ENCODE data around the gene EPHA6.
"Not testable (repeated sequence)": the region's sequence is repeated elsewhere in the genome, so short reads cannot be mapped to it uniquely, and the experiment has no call there.

Gene EPHA6

GRCh38 chr3:97610626-97611025 lies 796.2 kb downstream of the EPHA6 start:
- Histone ChIP-seq H3K9ac (ENCODE audit: low read depth, low read length) (no peak overlapping the region), H3K4me1 (ENCODE audit: insufficient read depth, low read length) (no peaks in the 10 kb centered on the region), H3K9me3 (ENCODE audit: control insufficient read depth, insufficient read depth, low read length) (0 out of 2 replicates have a peak, but pooled peaks cover 3% of the 10 kb centered on the region), H3K36me3 (ENCODE audit: insufficient read depth, low read length) (no peaks in the 10 kb centered on the region)

GRCh38 chr3:97612632-97613031 lies 798.2 kb downstream of the EPHA6 start:
- H3K9me3 ChIP-seq (ENCODE audit: control insufficient read depth, insufficient read depth, low read length) = 0 out of 2 replicates have a peak, but pooled peaks cover 3% of the 10 kb centered on the region
- no peaks in the 10 kb centered on the region for H3K4me1 ChIP-seq (ENCODE audit: insufficient read depth, low read length)
- no peak overlapping the region for H3K9ac ChIP-seq (ENCODE audit: low read depth, low read length)
- no peaks in the 10 kb centered on the region for H3K36me3 ChIP-seq (ENCODE audit: insufficient read depth, low read length)

DNA sequence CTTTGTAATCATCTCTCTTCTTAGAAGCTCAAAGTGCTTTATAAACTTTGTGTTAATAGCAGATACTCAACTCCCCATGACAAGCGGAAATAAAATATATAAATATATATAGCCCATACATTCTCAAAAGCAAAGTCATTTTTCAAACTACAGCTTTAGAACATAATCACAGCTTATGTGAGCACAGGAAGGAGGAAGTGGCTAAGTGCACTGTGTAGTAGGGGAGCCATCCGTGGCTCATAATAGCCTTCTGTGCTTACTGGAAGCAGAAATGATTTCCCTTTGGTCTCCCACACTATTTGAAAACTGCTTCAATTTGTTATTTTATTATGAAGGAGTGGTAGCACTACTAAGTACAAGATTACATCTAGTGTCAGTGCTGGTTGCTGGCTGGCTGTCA lies 798.7 kb downstream of the EPHA6 start:
- no peaks in the 10 kb centered on the region for H3K4me1 ChIP-seq (ENCODE audit: insufficient read depth, low read length)
- no peak overlapping the region for H3K9ac ChIP-seq (ENCODE audit: low read depth, low read length)
- no peaks in the 10 kb centered on the region for H3K36me3 ChIP-seq (ENCODE audit: insufficient read depth, low read length)
- 0 out of 2 replicates have a peak, but pooled peaks cover 3% of the 10 kb centered on the region for H3K9me3 ChIP-seq (ENCODE audit: control insufficient read depth, insufficient read depth, low read length)

DNA sequence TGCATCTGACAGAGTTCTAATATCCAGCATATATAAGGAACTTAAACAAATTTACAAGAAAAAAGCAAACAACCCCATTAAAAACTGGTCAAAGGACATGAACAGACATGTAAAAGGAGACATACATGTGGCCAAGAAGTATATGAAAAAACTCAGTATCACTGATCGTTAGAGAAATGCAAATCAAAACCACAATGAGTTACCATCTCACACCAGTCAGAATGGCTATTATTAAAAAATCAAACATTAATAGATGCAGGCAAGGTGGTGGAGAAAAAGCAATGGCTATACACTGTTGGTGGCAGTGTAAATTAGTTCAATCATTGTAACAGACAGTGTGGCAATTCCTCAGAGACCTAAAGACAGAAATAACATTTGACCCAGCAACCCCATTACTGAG lies 806.1 kb downstream of the EPHA6 start:
- not testable (repeated sequence) for H3K9me3 ChIP-seq (ENCODE audit: control insufficient read depth, insufficient read depth, low read length); H3K9ac ChIP-seq (ENCODE audit: low read depth, low read length); H3K4me1 ChIP-seq (ENCODE audit: insufficient read depth, low read length); H3K36me3 ChIP-seq (ENCODE audit: insufficient read depth, low read length)

- no peaks in the 10 kb centered on the region for H3K4me1 ChIP-seq (ENCODE audit: insufficient read depth, low read length)
- H3K9ac ChIP-seq (ENCODE audit: low read depth, low read length) = no peak overlapping the region
- H3K36me3 ChIP-seq (ENCODE audit: insufficient read depth, low read length) = no peaks in the 10 kb centered on the region
- no peaks in the 10 kb centered on the region for H3K9me3 ChIP-seq (ENCODE audit: control insufficient read depth, insufficient read depth, low read length)
Measured at GRCh38 chr3:97636465-97636864, 822.1 kb downstream of the EPHA6 start.

- no peaks in the 10 kb centered on the region for H3K9me3 ChIP-seq (ENCODE audit: control insufficient read depth, insufficient read depth, low read length)
- no peak overlapping the region for H3K9ac ChIP-seq (ENCODE audit: low read depth, low read length)
- H3K4me1 ChIP-seq (ENCODE audit: insufficient read depth, low read length) = no peaks in the 10 kb centered on the region
- H3K36me3 ChIP-seq (ENCODE audit: insufficient read depth, low read length) = no peaks in the 10 kb centered on the region
Measured at GRCh38 chr3:97646932-97647331, 832.5 kb downstream of the EPHA6 start.

GRCh38 chr3:97647441-97647982 lies 833.1 kb downstream of the EPHA6 start:
- no peak overlapping the region for H3K9ac ChIP-seq (ENCODE audit: low read depth, low read length)
- H3K9me3 ChIP-seq (ENCODE audit: control insufficient read depth, insufficient read depth, low read length) = no peaks in the 10 kb centered on the region
- no peaks in the 10 kb centered on the region for H3K4me1 ChIP-seq (ENCODE audit: insufficient read depth, low read length)
- H3K36me3 ChIP-seq (ENCODE audit: insufficient read depth, low read length) = no peaks in the 10 kb centered on the region

DNA sequence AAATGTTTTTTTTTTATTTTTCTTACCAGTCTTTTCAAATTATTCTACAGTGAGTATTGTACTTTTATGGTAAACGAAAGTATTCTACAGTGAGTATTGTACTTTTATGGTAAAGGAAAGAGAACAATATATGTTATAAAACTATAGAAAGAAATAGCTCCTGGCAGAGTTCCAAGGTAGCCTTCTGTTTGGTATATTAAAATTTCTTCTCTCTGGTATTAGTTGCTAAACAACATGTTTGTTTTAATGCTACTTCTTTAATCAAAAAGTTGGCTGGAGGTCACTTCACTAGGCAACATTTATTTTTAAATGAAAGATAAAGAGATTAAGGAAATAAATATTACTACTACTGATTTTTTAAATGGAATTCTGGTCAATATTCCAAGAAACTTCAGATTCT lies 841.6 kb downstream of the EPHA6 start:
- Histone ChIP-seq H3K4me1 (ENCODE audit: insufficient read depth, low read length) (peaks cover 4% of the 10 kb centered on the region; the same call in 1 of the 2 replicates), H3K9me3 (ENCODE audit: control insufficient read depth, insufficient read depth, low read length) (no peaks in the 10 kb centered on the region), H3K9ac (ENCODE audit: low read depth, low read length) (no peak overlapping the region), H3K36me3 (ENCODE audit: insufficient read depth, low read length) (no peaks in the 10 kb centered on the region)

- H3K9me3 ChIP-seq (ENCODE audit: control insufficient read depth, insufficient read depth, low read length) = no peaks in the 10 kb centered on the region
- H3K9ac ChIP-seq (ENCODE audit: low read depth, low read length) = no peak overlapping the region
- H3K36me3 ChIP-seq (ENCODE audit: insufficient read depth, low read length) = no peaks in the 10 kb centered on the region
- peaks cover 7% of the 10 kb centered on the region; the same call in 1 of the 2 replicates for H3K4me1 ChIP-seq (ENCODE audit: insufficient read depth, low read length)
Measured at GRCh38 chr3:97656638-97657037, 842.2 kb downstream of the EPHA6 start.

- Histone ChIP-seq H3K9ac (ENCODE audit: low read depth, low read length) (no peak overlapping the region), H3K4me1 (ENCODE audit: insufficient read depth, low read length) (peaks cover 18% of the 10 kb centered on the region; the same call in 1 of the 2 replicates), H3K9me3 (ENCODE audit: control insufficient read depth, insufficient read depth, low read length) (no peaks in the 10 kb centered on the region), H3K36me3 (ENCODE audit: insufficient read depth, low read length) (no peaks in the 10 kb centered on the region)
Measured at GRCh38 chr3:97658668-97659285, 844.4 kb downstream of the EPHA6 start.

DNA sequence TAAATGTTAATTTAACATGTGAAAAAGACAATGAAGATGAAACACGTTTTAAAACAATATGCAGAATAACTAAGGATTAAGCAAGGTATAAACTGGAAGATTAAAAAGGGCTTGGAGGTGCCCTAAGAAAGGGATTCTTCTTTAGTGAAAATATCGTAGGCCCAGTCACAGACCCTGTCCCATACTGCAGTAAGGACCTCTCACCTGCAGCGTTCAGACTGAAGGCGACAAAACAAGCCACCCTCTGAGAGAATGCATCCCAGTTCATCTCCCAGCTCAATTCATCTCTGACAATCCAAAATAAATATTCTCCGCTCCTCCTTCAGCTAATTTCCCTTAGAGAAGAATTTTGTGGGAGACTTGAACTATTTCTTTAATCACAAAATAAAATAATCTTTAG lies 847.9 kb downstream of the EPHA6 start:
- H3K9me3 ChIP-seq (ENCODE audit: control insufficient read depth, insufficient read depth, low read length) = no peaks in the 10 kb centered on the region
- no peaks in the 10 kb centered on the region for H3K36me3 ChIP-seq (ENCODE audit: insufficient read depth, low read length)
- peaks cover 18% of the 10 kb centered on the region; the same call in 1 of the 2 replicates for H3K4me1 ChIP-seq (ENCODE audit: insufficient read depth, low read length)
- no peak overlapping the region for H3K9ac ChIP-seq (ENCODE audit: low read depth, low read length)

- Histone ChIP-seq H3K9me3 (ENCODE audit: control insufficient read depth, insufficient read depth, low read length) (no peaks in the 10 kb centered on the region), H3K9ac (ENCODE audit: low read depth, low read length) (no peak overlapping the region), H3K4me1 (ENCODE audit: insufficient read depth, low read length) (peaks cover 18% of the 10 kb centered on the region; the same call in 1 of the 2 replicates), H3K36me3 (ENCODE audit: insufficient read depth, low read length) (no peaks in the 10 kb centered on the region)
Measured at GRCh38 chr3:97662762-97663161, 848.4 kb downstream of the EPHA6 start.

DNA sequence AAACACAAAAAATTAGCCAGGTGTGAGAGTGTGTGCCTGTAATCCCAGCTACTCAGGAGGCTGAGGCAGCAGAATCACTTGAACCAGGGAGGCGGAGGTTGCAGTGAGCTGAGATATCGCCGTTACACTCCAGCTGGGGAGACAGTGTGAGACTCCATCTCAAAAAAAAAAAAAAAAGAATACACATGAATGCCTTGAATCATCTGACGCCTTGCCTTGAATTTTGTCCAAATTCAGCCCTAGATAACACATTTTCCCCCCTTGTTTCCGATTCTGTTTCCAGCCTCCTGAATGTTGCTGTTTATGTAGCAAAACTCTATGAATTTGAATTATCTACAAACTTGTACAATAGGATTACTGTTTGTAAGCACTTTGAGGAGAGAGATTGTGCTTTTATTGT lies 851.5 kb downstream of the EPHA6 start:
- H3K36me3 ChIP-seq (ENCODE audit: insufficient read depth, low read length) = no peaks in the 10 kb centered on the region

GRCh38 chr3:97670952-97671351 lies 856.6 kb downstream of the EPHA6 start:
- Histone ChIP-seq H3K9me3 (ENCODE audit: control insufficient read depth, insufficient read depth, low read length) (no peaks in the 10 kb centered on the region), H3K36me3 (ENCODE audit: insufficient read depth, low read length) (no peaks in the 10 kb centered on the region), H3K4me1 (ENCODE audit: insufficient read depth, low read length) (no peaks in the 10 kb centered on the region), H3K9ac (ENCODE audit: low read depth, low read length) (no peak overlapping the region)

More for the DNA sequence above, 851.5 kb downstream of the EPHA6 start:
- Histone ChIP-seq H3K9me3 (ENCODE audit: control insufficient read depth, insufficient read depth, low read length) (no peaks in the 10 kb centered on the region), H3K4me1 (ENCODE audit: insufficient read depth, low read length) (peaks cover 14% of the 10 kb centered on the region; the same call in 1 of the 2 replicates), H3K9ac (ENCODE audit: low read depth, low read length) (no peak overlapping the region)

GRCh38 chr3:97673357-97673997 lies 859.1 kb downstream of the EPHA6 start:
- Histone ChIP-seq H3K36me3 (ENCODE audit: insufficient read depth, low read length) (no peaks in the 10 kb centered on the region), H3K4me1 (ENCODE audit: insufficient read depth, low read length) (no peaks in the 10 kb centered on the region), H3K9me3 (ENCODE audit: control insufficient read depth, insufficient read depth, low read length) (no peaks in the 10 kb centered on the region), H3K9ac (ENCODE audit: low read depth, low read length) (no peak overlapping the region)
